ENCODE data around the gene KSR2.

The KSR2 gene

DNA sequence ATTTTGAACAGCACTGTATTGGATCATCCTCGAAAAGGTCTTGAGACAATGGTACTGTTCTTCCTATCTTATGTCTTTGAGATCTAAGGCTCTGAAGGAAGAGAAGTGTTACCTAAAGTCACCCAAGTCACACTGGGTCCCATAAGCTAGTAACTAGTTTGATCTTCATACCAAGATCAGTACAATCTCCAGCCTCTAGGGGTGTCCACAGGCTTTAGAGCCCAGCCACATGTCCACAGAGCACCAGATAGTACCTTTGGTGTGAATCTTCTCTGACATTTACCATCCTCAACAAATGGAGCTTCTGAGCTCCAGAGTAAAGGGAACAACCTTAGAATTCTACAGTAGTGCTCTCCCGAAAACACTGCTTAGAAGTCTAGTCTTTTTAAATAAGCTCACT is 78.7 kb downstream of the KSR2 start:
- H3K4me3 ChIP-seq (ENCODE audit: low read depth, low read length): no peak overlapping the region
- DNase-seq: no peak
- H3K36me3 ChIP-seq (replicated peaks): no peaks in the 10 kb centered on the region
- no peaks in the 10 kb centered on the region for H3K27me3 ChIP-seq (replicated peaks)
- H3K27ac ChIP-seq: no peak overlapping the region
- in situ Hi-C loops (cut with HindIII; ENCODE audit: low pct_ligation_motif_present, low sequenced_read_pairs): no loop called here
- TF ChIP-seq, protein P1, sequence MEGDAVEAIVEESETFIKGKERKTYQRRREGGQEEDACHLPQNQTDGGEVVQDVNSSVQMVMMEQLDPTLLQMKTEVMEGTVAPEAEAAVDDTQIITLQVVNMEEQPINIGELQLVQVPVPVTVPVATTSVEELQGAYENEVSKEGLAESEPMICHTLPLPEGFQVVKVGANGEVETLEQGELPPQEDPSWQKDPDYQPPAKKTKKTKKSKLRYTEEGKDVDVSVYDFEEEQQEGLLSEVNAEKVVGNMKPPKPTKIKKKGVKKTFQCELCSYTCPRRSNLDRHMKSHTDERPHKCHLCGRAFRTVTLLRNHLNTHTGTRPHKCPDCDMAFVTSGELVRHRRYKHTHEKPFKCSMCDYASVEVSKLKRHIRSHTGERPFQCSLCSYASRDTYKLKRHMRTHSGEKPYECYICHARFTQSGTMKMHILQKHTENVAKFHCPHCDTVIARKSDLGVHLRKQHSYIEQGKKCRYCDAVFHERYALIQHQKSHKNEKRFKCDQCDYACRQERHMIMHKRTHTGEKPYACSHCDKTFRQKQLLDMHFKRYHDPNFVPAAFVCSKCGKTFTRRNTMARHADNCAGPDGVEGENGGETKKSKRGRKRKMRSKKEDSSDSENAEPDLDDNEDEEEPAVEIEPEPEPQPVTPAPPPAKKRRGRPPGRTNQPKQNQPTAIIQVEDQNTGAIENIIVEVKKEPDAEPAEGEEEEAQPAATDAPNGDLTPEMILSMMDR (IDR thresholded peaks at IDR 0.05; ENCODE audit: low read depth, low read length, missing control alignments): peak; percentile 23

DNA sequence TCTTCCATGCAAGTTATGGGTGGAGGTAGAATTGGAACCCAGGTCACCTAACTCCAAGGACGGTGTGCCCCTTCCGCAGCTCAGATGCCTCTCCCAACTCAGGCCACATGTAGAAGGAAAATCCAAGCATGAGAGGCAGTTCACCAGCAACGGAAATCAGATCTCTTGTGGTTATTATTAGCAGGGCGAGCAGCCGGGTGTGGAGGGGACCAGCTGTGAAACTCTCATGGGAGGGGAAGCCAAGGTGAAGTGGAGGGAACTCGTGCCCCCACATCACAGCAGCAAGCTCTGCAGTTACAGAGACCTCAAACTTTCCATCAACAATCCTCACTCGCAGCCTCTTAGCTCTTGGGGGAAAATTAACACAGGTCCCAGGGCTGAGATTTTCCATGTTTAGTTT is 79.7 kb downstream of the KSR2 start:
- TF ChIP-seq, protein P1 (IDR thresholded peaks at IDR 0.05; ENCODE audit: low read depth, low read length, missing control alignments): no peak
- no peak overlapping the region for H3K27ac ChIP-seq
- in situ Hi-C loops (cut with HindIII; ENCODE audit: low pct_ligation_motif_present, low sequenced_read_pairs): no loop called here
- no peak for DNase-seq
- no peaks in the 10 kb centered on the region for H3K27me3 ChIP-seq (replicated peaks)
- H3K4me3 ChIP-seq (ENCODE audit: low read depth, low read length): no peak overlapping the region
- H3K36me3 ChIP-seq (replicated peaks): no peaks in the 10 kb centered on the region

DNA sequence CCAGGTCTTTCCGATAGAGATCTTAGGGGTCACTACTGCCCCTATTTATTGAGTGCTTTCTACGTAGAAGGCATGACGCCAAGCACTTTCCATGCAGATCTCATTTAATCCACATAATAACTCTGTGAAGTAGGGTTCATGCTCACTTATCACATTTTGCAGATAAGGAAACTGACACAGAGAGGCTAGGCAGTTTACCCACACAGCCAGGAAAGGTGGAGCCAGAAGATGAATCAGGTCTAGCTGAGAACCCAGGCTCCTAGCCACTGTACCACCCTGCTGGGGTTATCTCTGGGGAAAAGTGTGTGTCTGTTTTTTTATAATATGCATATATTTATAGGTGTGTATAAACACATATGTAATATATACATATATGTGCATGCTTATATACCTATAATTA is 83.6 kb downstream of the KSR2 start:
- no peak for DNase-seq
- no peaks in the 10 kb centered on the region for H3K27me3 ChIP-seq (replicated peaks)
- TF ChIP-seq, protein P1 (IDR thresholded peaks at IDR 0.05; ENCODE audit: low read depth, low read length, missing control alignments): no peak
- H3K36me3 ChIP-seq (replicated peaks): no peaks in the 10 kb centered on the region
- in situ Hi-C loops (cut with HindIII; ENCODE audit: low pct_ligation_motif_present, low sequenced_read_pairs): no loop called here
- no peak overlapping the region for H3K27ac ChIP-seq
- H3K4me3 ChIP-seq (ENCODE audit: low read depth, low read length): no peak overlapping the region

DNA sequence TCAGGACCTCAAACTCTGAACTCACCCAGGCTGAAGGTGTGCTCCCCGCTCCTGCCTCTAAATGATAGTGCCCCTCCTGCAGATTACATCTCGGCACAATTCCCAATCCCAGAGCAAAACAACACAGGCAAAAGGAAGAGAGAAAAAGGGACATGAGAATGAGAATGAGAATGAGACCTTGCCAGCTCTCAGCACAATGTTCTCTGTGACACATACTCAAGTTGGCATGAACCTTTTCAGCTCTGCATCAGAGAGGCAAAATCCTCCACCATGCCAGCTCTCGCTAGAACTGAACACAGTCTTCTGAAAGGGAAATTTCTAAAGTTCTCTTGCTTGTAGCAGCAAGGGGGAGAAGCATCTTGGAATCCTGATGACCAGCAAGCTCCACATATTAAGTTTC is 84.6 kb downstream of the KSR2 start:
- H3K27me3 ChIP-seq (replicated peaks): no peaks in the 10 kb centered on the region
- TF ChIP-seq, protein P1 (IDR thresholded peaks at IDR 0.05; ENCODE audit: low read depth, low read length, missing control alignments): no peak
- in situ Hi-C loops (cut with HindIII; ENCODE audit: low pct_ligation_motif_present, low sequenced_read_pairs): no loop called here
- H3K4me3 ChIP-seq (ENCODE audit: low read depth, low read length): no peak overlapping the region
- DNase-seq: no peak
- no peak overlapping the region for H3K27ac ChIP-seq
- no peaks in the 10 kb centered on the region for H3K36me3 ChIP-seq (replicated peaks)

DNA sequence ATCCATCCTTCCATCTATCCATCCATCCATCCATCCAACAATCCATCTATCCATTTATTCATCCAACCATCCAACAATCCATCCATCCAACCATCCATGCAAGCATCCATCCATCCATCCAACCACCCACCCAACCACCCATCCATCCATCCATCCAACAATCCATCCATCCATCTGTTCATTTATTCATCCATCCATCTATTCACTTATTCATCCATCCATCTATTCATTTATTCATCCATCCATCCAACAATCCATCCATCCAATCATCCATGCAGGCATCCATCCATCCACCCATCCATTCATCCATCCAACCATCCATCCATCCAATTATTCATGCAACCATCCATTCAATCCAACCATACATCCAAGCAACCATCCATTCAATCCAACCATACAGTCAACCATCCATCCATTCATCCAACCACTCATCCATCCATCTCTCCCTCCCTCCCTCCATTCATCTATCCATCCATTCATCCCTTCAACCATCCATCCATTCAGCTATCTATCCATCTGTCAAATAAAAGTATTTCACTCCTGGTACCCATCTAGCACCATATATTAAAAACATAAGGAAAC is 86.1 kb downstream of the KSR2 start:
- no peak overlapping the region for H3K4me3 ChIP-seq (ENCODE audit: low read depth, low read length)
- H3K27me3 ChIP-seq (replicated peaks): no peaks in the 10 kb centered on the region
- TF ChIP-seq, protein P1 (IDR thresholded peaks at IDR 0.05; ENCODE audit: low read depth, low read length, missing control alignments): no peak
- DNase-seq: no peak
- no peaks in the 10 kb centered on the region for H3K36me3 ChIP-seq (replicated peaks)
- H3K27ac ChIP-seq: no peak overlapping the region
- in situ Hi-C loops (cut with HindIII; ENCODE audit: low pct_ligation_motif_present, low sequenced_read_pairs): no loop called here

DNA sequence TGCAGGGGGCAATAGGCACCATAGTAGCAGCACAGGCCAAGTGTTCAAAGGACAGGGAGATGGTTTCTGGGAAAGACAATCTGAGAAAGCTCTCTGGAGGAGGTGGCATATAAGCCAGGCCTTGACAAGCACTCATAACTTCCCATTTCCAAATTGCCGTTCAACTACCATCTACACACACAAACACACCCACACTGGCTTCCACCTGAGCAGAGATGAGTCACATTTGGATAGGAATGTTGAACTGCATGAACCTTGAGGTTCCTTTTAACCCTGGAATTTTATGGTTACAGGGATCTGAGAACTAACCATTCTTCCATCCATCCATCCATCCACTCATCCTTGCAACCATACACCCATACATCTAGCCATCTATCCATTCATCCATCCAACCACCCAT is 86.6 kb downstream of the KSR2 start:
- DNase-seq: no peak
- no peak overlapping the region for H3K4me3 ChIP-seq (ENCODE audit: low read depth, low read length)
- TF ChIP-seq, protein P1 (IDR thresholded peaks at IDR 0.05; ENCODE audit: low read depth, low read length, missing control alignments): no peak
- no peaks in the 10 kb centered on the region for H3K36me3 ChIP-seq (replicated peaks)
- H3K27me3 ChIP-seq (replicated peaks): no peaks in the 10 kb centered on the region
- H3K27ac ChIP-seq: no peak overlapping the region
- in situ Hi-C loops (cut with HindIII; ENCODE audit: low pct_ligation_motif_present, low sequenced_read_pairs): no loop called here

Measured in brain microvascular endothelial cell (primary cell).